SU-DHL-6 (cell line): ENCODE results near the gene COL23A1.

Experiments
- EZH2phosphoT487 ChIP-seq: fragments of 200-600 bp; sonication (generic), shearing (Covaris generic); conservative IDR thresholded peaks from 2 replicates; pipeline ENCODE4 v1.6.1; 2018; ENCODE audit warnings: mild to moderate bottlenecking, antibody characterized with exemption, low read length, moderate library complexity, mixed read lengths
- TF ChIP-seq, protein P1 (sequence below): fragments of 200-600 bp; sonication (generic); IDR thresholded peaks from one replicate; pipeline ENCODE4 v1.5.1; 2017; ENCODE audit warnings: antibody characterized with exemption, mild to moderate bottlenecking, low read length, moderate library complexity; ENCODE audit not compliant: insufficient read depth, poor library complexity, severe bottlenecking

- TF ChIP-seq, protein P1, sequence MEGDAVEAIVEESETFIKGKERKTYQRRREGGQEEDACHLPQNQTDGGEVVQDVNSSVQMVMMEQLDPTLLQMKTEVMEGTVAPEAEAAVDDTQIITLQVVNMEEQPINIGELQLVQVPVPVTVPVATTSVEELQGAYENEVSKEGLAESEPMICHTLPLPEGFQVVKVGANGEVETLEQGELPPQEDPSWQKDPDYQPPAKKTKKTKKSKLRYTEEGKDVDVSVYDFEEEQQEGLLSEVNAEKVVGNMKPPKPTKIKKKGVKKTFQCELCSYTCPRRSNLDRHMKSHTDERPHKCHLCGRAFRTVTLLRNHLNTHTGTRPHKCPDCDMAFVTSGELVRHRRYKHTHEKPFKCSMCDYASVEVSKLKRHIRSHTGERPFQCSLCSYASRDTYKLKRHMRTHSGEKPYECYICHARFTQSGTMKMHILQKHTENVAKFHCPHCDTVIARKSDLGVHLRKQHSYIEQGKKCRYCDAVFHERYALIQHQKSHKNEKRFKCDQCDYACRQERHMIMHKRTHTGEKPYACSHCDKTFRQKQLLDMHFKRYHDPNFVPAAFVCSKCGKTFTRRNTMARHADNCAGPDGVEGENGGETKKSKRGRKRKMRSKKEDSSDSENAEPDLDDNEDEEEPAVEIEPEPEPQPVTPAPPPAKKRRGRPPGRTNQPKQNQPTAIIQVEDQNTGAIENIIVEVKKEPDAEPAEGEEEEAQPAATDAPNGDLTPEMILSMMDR: no peak
- TF ChIP-seq EZH2phosphoT487: no peak
Measured at GRCh38 chr5:178227929-178228328, 362.3 kb downstream of the COL23A1 start.
